Thoracic aorta (tissue), 2 donors: Measurements from ENCODE around the gene SUPT20HL2. TPM values are rescaled to one million over a fixed set of nuclear protein-coding genes. Genes with fewer than 3 reads are reported as not detected.

Experiments
- ATAC-seq: fragments of 150-250 bp; one replicate; pipeline ENCODE4 v1.8.0; 2017; ENCODE audit warnings: low read depth; ENCODE audit not compliant: insufficient number of reproducible peaks, low FRiP score
- DNase-seq: peaks from one replicate; pipeline ENCODE4 v3.0.0-alpha.2; 2020; ENCODE audit warnings: low spot score
- H3K27ac ChIP-seq, 2 donors: fragments of 200-600 bp; sonication (generic); 1 replicate in 1 of 2; 2 replicates in 1 of 2; pipeline ENCODE4 v1.5.1; 2016; ENCODE audit warnings: mild to moderate bottlenecking in 2 of 2, moderate library complexity in 2 of 2
- H3K27me3 ChIP-seq: fragments of 200-600 bp; sonication (generic); replicated peaks from 2 replicates; pipeline ENCODE4 v1.6.0; 2016; ENCODE audit warnings: mild to moderate bottlenecking; ENCODE audit not compliant: insufficient read depth
- H3K36me3 ChIP-seq: fragments of 200-600 bp; sonication (generic); one replicate; pipeline ENCODE4 v1.5.1; 2016
- H3K4me1 ChIP-seq, 2 donors: fragments of 200-600 bp; sonication (generic); 1 replicate in 1 of 2; 2 replicates in 1 of 2; pipeline versions ENCODE4 v1.5.1 to v1.6.0; 2016; ENCODE audit warnings: low read depth in 2 of 2, mild to moderate bottlenecking in 1 of 2; ENCODE audit not compliant: control insufficient read depth in 1 of 2
- H3K4me3 ChIP-seq: fragments of 200-600 bp; sonication (generic); 2 replicates; pipeline ENCODE4 v1.5.1; 2016; ENCODE audit warnings: mild to moderate bottlenecking
- H3K9me3 ChIP-seq: fragments of 200-600 bp; sonication (generic); 2 replicates; pipeline ENCODE4 v1.5.1; 2016
- CTCF ChIP-seq: fragments of 200-600 bp; sonication (generic); IDR thresholded peaks from one replicate; pipeline ENCODE4 v1.5.1; 2019; ENCODE audit warnings: antibody characterized with exemption
- total RNA-seq, 2 donors: library from RNA; depleted of rRNA; stranded (reverse); fragments of >200 nt; gene quantifications; one replicate each; pipeline versions ENCODE4 v1.1.0 to v1.2.3, GENCODE V29; 2016

SUPT20HL2 gene
- total RNA-seq, 2 donors from 2014 or later, result not detected

- H3K9me3 ChIP-seq, result no peaks in the 10 kb centered on the region
- TF ChIP-seq CTCF, result no peak
These were observed 19.2 kb downstream of the SUPT20HL2 start for GRCh38 chrX:24294619-24295018.

GRCh38 chrX:24293412-24293811 lies 20.5 kb downstream of the SUPT20HL2 start:
- Histone ChIP-seq H3K36me3 (no peaks in the 10 kb centered on the region), H3K27ac (no peak overlapping the region), H3K4me3 (no peak overlapping the region), H3K9me3 (no peaks in the 10 kb centered on the region), H3K4me1 (no peaks in the 10 kb centered on the region), H3K27me3 (no peaks in the 10 kb centered on the region)
- DNase-seq (no peak), ATAC-seq (no peak)
- TF ChIP-seq CTCF, result no peak

More at GRCh38 chrX:24294619-24295018, 19.2 kb downstream of the SUPT20HL2 start:
- Histone ChIP-seq H3K27ac (no peak overlapping the region), H3K4me3 (no peak overlapping the region), H3K27me3 (no peaks in the 10 kb centered on the region), H3K36me3 (no peaks in the 10 kb centered on the region), H3K4me1 (no peaks in the 10 kb centered on the region)
- DNase-seq, result no peak
- ATAC-seq, result no peak

- Histone ChIP-seq H3K27me3 (no peaks in the 10 kb centered on the region), H3K9me3 (no peaks in the 10 kb centered on the region), H3K27ac (no peak overlapping the region), H3K36me3 (no peaks in the 10 kb centered on the region), H3K4me1 (no peaks in the 10 kb centered on the region), H3K4me3 (no peak overlapping the region)
- ATAC-seq (no peak), DNase-seq (no peak)
- TF ChIP-seq CTCF, result no peak
These were observed 21.5 kb downstream of the SUPT20HL2 start for GRCh38 chrX:24292353-24292752.

- no peaks in the 10 kb centered on the region for H3K9me3 ChIP-seq
- DNase-seq (no peak), ATAC-seq (no peak)
- no peak overlapping the region for H3K27ac ChIP-seq
- H3K36me3 ChIP-seq, result no peaks in the 10 kb centered on the region
- no peak for TF ChIP-seq CTCF
- no peaks in the 10 kb centered on the region for H3K27me3 ChIP-seq
- no peaks in the 10 kb centered on the region for H3K4me1 ChIP-seq
- H3K4me3 ChIP-seq, result no peak overlapping the region
These were observed 28.8 kb downstream of the SUPT20HL2 start for GRCh38 chrX:24285082-24285481.

- H3K36me3 ChIP-seq, result no peaks in the 10 kb centered on the region
- H3K9me3 ChIP-seq, result no peaks in the 10 kb centered on the region
- no peak overlapping the region for H3K4me3 ChIP-seq
- H3K27me3 ChIP-seq, result no peaks in the 10 kb centered on the region
- no peaks in the 10 kb centered on the region for H3K4me1 ChIP-seq
- no peak overlapping the region for H3K27ac ChIP-seq
- ATAC-seq, result no peak
- TF ChIP-seq CTCF, result no peak
- no peak for DNase-seq
These were observed 30.6 kb downstream of the SUPT20HL2 start for GRCh38 chrX:24283127-24283794.
